B cell (primary cell): ENCODE measurements around the gene SCN11A. TPM values are rescaled to one million over a fixed set of nuclear protein-coding genes. Genes with fewer than 3 reads are reported as not detected.

Source experiments
- ATAC-seq: fragments of 200-7000 bp; cut with Tn5 transposase; one replicate; pipeline ENCODE4 v1.10.0; 2021; ENCODE audit warnings: low read depth, mild to moderate bottlenecking, moderate number of reproducible peaks, moderate library complexity
- CTCF ChIA-PET: fragments of 350-600 bp; sonication (Branson Sonifier 250); formaldehyde crosslinking; loops from one replicate; lab custom pipeline; 2021; ENCODE audit warnings: antibody characterized with exemption, inconsistent platforms; lab: Charles Lee
- POLR2A ChIA-PET: fragments of 350-600 bp; sonication (Branson Sonifier 250); formaldehyde crosslinking; loops from one replicate; lab custom pipeline; 2021; ENCODE audit warnings: antibody characterized with exemption; lab: Charles Lee
- DNase-seq: peaks from one replicate; pipeline ENCODE4 v3.0.0; 2013
- H2AFZ ChIP-seq: 2 replicates; pipeline ENCODE4 v1.6.1; 2012; ENCODE audit warnings: mild to moderate bottlenecking, low read depth, low read length; ENCODE audit not compliant: insufficient read depth, poor library complexity, severe bottlenecking
- H3K27ac ChIP-seq, 2 donors: 1 replicate in 1 of 2; 2 replicates in 1 of 2; pipeline ENCODE4 v1.5.1; 2012 to 2013; ENCODE audit warnings: low read length in 2 of 2, mild to moderate bottlenecking in 2 of 2, moderate library complexity in 1 of 2
- H3K27me3 ChIP-seq, 4 experiments: fragments of 200-600 bp in 1 of 4; sonication (generic) in 1 of 4; replicated peaks in 1 of 4; 1 replicate in 2 of 4; 2 replicates in 2 of 4; pipeline versions ENCODE4 v1.6.1 to v1.7.0; 2013 to 2016; ENCODE audit warnings: low read length in 3 of 4, mild to moderate bottlenecking in 2 of 4, mixed read lengths in 1 of 4, moderate library complexity in 1 of 4; ENCODE audit not compliant: insufficient read depth in 4 of 4, control insufficient read depth in 3 of 4; ENCODE audit errors: control extremely low read depth in 1 of 4
- H3K36me3 ChIP-seq, 2 experiments: replicated peaks in 1 of 2; 1 replicate in 1 of 2; 2 replicates in 1 of 2; pipeline versions ENCODE4 v1.6.1 to v1.7.1; 2013; ENCODE audit warnings: low read length in 1 of 2; ENCODE audit not compliant: insufficient read depth in 2 of 2, control insufficient read depth in 1 of 2; ENCODE audit errors: control extremely low read depth in 1 of 2, extremely low read depth in 1 of 2
- H3K4me1 ChIP-seq, 2 donors: fragments of 200-600 bp in 1 of 2; sonication (generic) in 1 of 2; 1 replicate in 1 of 2; 2 replicates in 1 of 2; pipeline versions ENCODE4 v1.5.1 to v1.6.1; 2013 to 2017; ENCODE audit warnings: low read length in 2 of 2; ENCODE audit not compliant: control insufficient read depth in 2 of 2, insufficient read depth in 2 of 2
- H3K4me2 ChIP-seq: replicated peaks from 2 replicates; pipeline ENCODE3; 2012; ENCODE audit warnings: mild to moderate bottlenecking, low read depth, low read length; ENCODE audit not compliant: poor library complexity, severe bottlenecking
- H3K4me3 ChIP-seq, 5 experiments: fragments of 200-600 bp in 1 of 5; sonication (generic) in 1 of 5; 1 replicate in 3 of 5; 2 replicates in 2 of 5; pipeline versions ENCODE4 v1.5.1 to v1.7.0; 2011 to 2016; ENCODE audit warnings: low read length in 4 of 5, mild to moderate bottlenecking in 4 of 5, low read depth in 2 of 5, control low read depth in 1 of 5, moderate library complexity in 1 of 5; ENCODE audit not compliant: insufficient read depth in 1 of 5; ENCODE audit errors: control extremely low read depth in 1 of 5, extremely low read depth in 1 of 5
- H3K79me2 ChIP-seq: fragments of 200-600 bp; sonication (generic); one replicate; pipeline ENCODE4 v1.6.0; 2016; ENCODE audit warnings: low read length; ENCODE audit not compliant: control insufficient read depth, insufficient read depth
- H3K9ac ChIP-seq: fragments of 200-600 bp; sonication (generic); 2 replicates; pipeline ENCODE4 v1.6.1; 2017; ENCODE audit warnings: mild to moderate bottlenecking, low read length, moderate library complexity
- H3K9me3 ChIP-seq, 3 donors: one replicate each; pipeline versions ENCODE4 v1.6.1 to v1.7.1; 2013; ENCODE audit warnings: low read length in 2 of 3; ENCODE audit not compliant: control insufficient read depth in 2 of 3, insufficient read depth in 1 of 3; ENCODE audit errors: control extremely low read depth in 1 of 3
- H4K20me1 ChIP-seq: 2 replicates; pipeline ENCODE4 v1.6.0; 2012; ENCODE audit warnings: mild to moderate bottlenecking, low read length; ENCODE audit not compliant: insufficient read depth, control insufficient read depth, poor library complexity, severe bottlenecking
- H3K27ac Mint-ChIP-seq: one replicate; pipeline ENCODE4 v1.8.0; 2021; ENCODE audit warnings: mixed read lengths
- H3K27me3 Mint-ChIP-seq: one replicate; pipeline ENCODE4 v1.8.0; 2021; ENCODE audit warnings: mixed read lengths
- H3K4me1 Mint-ChIP-seq: one replicate; pipeline ENCODE4 v1.8.0; 2021; ENCODE audit warnings: mixed read lengths
- H3K4me3 Mint-ChIP-seq: one replicate; pipeline ENCODE4 v1.8.0; 2021; ENCODE audit warnings: mixed read lengths
- H3K9me3 Mint-ChIP-seq: one replicate; pipeline ENCODE4 v1.8.0; 2022; ENCODE audit warnings: mixed read lengths; ENCODE audit not compliant: insufficient read depth
- EZH2 ChIP-seq: IDR thresholded peaks from 2 replicates; pipeline ENCODE4 v1.6.1; 2012; ENCODE audit warnings: borderline replicate concordance, low read depth, mild to moderate bottlenecking, moderate library complexity, low read length; ENCODE audit not compliant: insufficient read depth, poor library complexity, severe bottlenecking
- WGBS: methylation state at CpG from one replicate; pipeline ENCODE4 v1.1.5; 2013; ENCODE audit warnings: missing lambda C conversion rate; ENCODE audit not compliant: insufficient coverage; 5-methylcytosine and 5-hydroxymethylcytosine counted together
- intact Hi-C: fragments of 100-400 bp; cut with micrococcal nuclease; formaldehyde crosslinking; loops from one replicate; pipeline ENCODE4 v1.10.0; 2022
- polyA plus RNA-seq: library from polyadenylated mRNA; depleted of rRNA; stranded (reverse); fragments of >200 nt; gene quantifications from 2 replicates; pipeline ENCODE4 v1.2.3, GENCODE V29; 2012
- total RNA-seq, 2 donors: library from RNA; stranded (reverse); fragments of 120-200 nt in 1 of 2; gene quantifications; 1 replicate in 1 of 2; 2 replicates in 1 of 2; pipeline versions ENCODE4 v1.2.3 to v1.2.4, GENCODE V29; 2013 to 2022
- TF ChIP-seq, protein P1 (sequence below): fragments of 200-600 bp; IDR thresholded peaks from one replicate; pipeline ENCODE4 v1.8.0; 2022; ENCODE audit warnings: antibody characterized with exemption, mild to moderate bottlenecking

SCN11A gene
- total and polyA plus RNA-seq, 2 donors (not counting 1 experiment from before 2014, with no cell fraction given): 0.07 to 0.25 TPM

DNA sequence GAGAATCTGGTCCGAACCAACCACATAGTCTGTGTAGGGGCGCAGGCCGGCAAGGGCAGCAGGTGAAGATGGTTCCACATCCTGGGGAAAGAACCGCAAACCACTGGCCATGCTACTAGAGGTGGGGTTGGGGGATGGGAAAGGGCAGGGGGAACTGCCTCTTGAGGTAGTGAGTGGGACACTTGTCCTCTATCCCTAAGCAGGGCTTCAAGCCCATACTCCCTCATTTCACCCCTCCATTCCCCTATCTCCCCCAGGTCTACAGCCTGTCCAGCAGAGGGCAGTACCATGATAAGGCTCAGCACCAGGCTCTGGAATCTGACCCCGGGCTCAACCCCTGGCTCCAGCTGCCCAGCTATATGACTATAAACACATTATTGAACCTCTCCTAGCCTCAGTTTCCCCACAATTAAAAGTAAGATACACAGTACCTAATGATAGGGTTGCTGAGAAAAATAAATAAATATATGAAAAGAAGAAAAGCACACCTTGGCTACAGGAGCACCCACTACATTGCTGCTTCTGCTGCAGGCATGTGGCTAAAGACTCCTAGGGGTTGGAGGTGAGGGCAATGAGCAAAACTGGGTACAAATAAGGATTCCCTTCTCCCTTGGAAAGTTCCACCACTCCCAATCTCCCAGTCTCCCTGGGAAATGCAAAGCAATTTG, 49.4 kb upstream of the SCN11A start:
- TF ChIP-seq, protein P1, sequence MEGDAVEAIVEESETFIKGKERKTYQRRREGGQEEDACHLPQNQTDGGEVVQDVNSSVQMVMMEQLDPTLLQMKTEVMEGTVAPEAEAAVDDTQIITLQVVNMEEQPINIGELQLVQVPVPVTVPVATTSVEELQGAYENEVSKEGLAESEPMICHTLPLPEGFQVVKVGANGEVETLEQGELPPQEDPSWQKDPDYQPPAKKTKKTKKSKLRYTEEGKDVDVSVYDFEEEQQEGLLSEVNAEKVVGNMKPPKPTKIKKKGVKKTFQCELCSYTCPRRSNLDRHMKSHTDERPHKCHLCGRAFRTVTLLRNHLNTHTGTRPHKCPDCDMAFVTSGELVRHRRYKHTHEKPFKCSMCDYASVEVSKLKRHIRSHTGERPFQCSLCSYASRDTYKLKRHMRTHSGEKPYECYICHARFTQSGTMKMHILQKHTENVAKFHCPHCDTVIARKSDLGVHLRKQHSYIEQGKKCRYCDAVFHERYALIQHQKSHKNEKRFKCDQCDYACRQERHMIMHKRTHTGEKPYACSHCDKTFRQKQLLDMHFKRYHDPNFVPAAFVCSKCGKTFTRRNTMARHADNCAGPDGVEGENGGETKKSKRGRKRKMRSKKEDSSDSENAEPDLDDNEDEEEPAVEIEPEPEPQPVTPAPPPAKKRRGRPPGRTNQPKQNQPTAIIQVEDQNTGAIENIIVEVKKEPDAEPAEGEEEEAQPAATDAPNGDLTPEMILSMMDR: peak; percentile 71
- TF ChIP-seq EZH2: no peak
- peak overlapping the region in 1 of 2 donors; percentile 9 for H3K27ac ChIP-seq
- H3K4me1 ChIP-seq: peaks cover 11 to 31% of the 10 kb centered on the region in 2 donors
- H3K9me3 ChIP-seq: no peaks in the 10 kb centered on the region
- Mint-ChIP-seq H3K4me3 (no peak overlapping the region), H3K9me3 (no peaks in the 10 kb centered on the region), H3K4me1 (peaks cover 46% of the 10 kb centered on the region), H3K27ac (peak overlapping the region; percentile 71), H3K27me3 (no peaks in the 10 kb centered on the region)
- ChIA-PET POLR2A (interaction anchor here (1.6 kb wide), 1 partner anchor 48 kb away, joined by 5 read pairs; no protein-coding TSS in a partner anchor), CTCF (interaction anchor here (0.6 to 2.3 kb wide), 15 partner anchors 15 to 277 kb away, joined by 3 to 25 read pairs (median 5); no protein-coding TSS in a partner anchor)
- no peaks in the 10 kb centered on the region for H3K27me3 ChIP-seq
- peaks cover 50% of the 10 kb centered on the region for H4K20me1 ChIP-seq
- DNase-seq (peak; percentile 71), ATAC-seq (peak; percentile 85)
- intact Hi-C loops: loop anchor here (1.0 to 10.0 kb wide), 4 partner anchors 66 to 966 kb away; partner anchors contain the start of genes ACAA1 and MYD88
- H3K4me3 ChIP-seq: no peak overlapping the region
- H3K4me2 ChIP-seq: no peak overlapping the region
- H2AFZ ChIP-seq: no peak overlapping the region
- H3K9ac ChIP-seq: no peak overlapping the region
- peaks cover 36% of the 10 kb centered on the region for H3K79me2 ChIP-seq
- H3K36me3 ChIP-seq: peaks cover 0 to 49% of the 10 kb centered on the region in 2 experiments
- 100% methylated on average over 3 of the region's 5 CpGs for WGBS

DNA sequence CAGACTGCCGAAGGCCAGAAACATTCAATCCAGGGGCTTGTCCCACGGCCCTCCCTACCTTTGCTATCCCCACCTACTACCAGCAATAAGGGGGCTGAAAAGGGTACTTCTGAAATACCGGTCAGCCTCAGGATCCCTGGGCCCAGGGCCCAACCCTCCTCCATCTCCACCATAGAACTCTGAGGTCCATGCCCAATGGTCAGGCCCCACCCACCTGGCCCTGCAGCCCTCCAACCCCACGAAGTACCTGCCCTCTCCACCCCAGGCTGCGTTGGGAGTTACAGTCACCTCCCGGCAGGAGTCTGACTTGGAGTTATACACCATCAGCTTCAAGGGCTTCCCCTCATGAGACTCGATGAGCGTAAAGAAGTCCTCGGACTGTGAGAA, 48.7 kb upstream of the SCN11A start:
- CTCF ChIA-PET: interaction anchor here (1.0 to 2.3 kb wide), 10 partner anchors 16 to 192 kb away, joined by 3 to 25 read pairs (median 4); no protein-coding TSS in a partner anchor
- Histone ChIP-seq H3K36me3 (peaks cover 0 to 56% of the 10 kb centered on the region in 2 experiments), H3K9me3 (no peaks in the 10 kb centered on the region), H4K20me1 (peaks cover 46% of the 10 kb centered on the region), H3K4me3 (no peak overlapping the region), H3K4me1 (peaks cover 5 to 24% of the 10 kb centered on the region in 2 donors), H3K9ac (no peak overlapping the region), H3K27ac (no peak overlapping the region), H2AFZ (no peak overlapping the region), H3K4me2 (no peak overlapping the region), H3K27me3 (no peaks in the 10 kb centered on the region), H3K79me2 (peaks cover 29% of the 10 kb centered on the region)
- no peak for ATAC-seq
- Mint-ChIP-seq H3K9me3 (no peaks in the 10 kb centered on the region), H3K4me1 (peaks cover 39% of the 10 kb centered on the region), H3K27ac (no peak overlapping the region), H3K4me3 (no peak overlapping the region), H3K27me3 (no peaks in the 10 kb centered on the region)
- TF ChIP-seq, protein P1: no peak
- no peak for TF ChIP-seq EZH2
- POLR2A ChIA-PET: interaction anchor here (1.6 kb wide), 1 partner anchor 49 kb away, joined by 5 read pairs; no protein-coding TSS in a partner anchor
- 94% methylated on average over 7 of the region's 9 CpGs for WGBS
- DNase-seq: peak; percentile 10
- intact Hi-C loops: loop anchor here (5.0 to 10.0 kb wide), 2 partner anchors 67 to 966 kb away; partner anchors contain the start of genes ACAA1 and MYD88
